ENCODE measurements around the gene XIRP1. TPM values are rescaled to one million over a fixed set of nuclear protein-coding genes. Genes with fewer than 3 reads are reported as not detected.

Gene XIRP1
- total RNA-seq = under 1 TPM in 2 of 4 donors, not detected in 2; 0.18 to 0.19 TPM

DNA sequence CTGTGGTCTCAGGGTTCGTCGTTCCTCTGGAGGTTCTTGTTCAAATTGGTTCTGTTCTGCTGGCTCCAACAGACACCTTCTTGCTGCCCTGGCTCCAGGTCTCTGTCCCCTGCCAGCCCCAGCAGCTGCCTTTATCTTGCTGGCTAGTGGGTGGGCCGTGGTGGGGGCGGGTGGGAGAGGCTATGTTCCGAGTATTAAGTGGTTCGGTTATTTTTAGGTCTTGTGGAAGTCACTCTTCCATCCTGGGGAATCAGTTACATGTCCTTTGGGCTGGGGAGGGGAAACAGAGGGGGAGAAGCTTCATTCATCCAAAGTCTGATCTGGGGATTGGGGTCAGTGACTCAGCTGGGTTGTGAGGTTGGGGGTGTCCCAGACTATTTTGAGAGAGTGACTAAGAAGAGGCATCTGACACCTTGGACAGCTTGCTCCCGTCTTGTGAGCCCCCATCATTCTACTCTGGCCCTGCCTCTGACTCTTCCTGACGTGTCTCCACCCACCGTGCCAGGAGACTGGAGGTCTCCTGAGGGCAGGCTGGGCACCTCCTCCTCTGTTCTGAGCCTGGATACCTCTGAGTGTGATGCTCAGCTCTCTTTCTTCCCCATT lies at the start of gene XIRP1:
XIRP1 (minus strand) TSS at position 106 of the 603 bp plus-strand sequence. CDS start 3,150 bp downstream, outside the sequence.
- no peak for DNase-seq
- Histone ChIP-seq H3K4me1 (peaks cover 0 to 8% (median 0%) of the 10 kb centered on the region in 3 donors), H3K36me3 (no peaks in the 10 kb centered on the region), H3K27ac (no peak within 1 kb of the TSS), H3K27me3 (peaks cover 0 to 7% (median 0%) of the 10 kb centered on the region in 4 donors), H3K4me3 (no peak within 1 kb of the TSS), H3K9me3 (no peaks in the 10 kb centered on the region)
- 87 to 88% methylated on average over 6 of the region's 9 CpGs for WGBS, 2 donors
- intact Hi-C loops (cut with DNase I) = loop anchor here (5.0 kb wide), 1 partner anchor 100 kb away; no protein-coding TSS in a partner anchor
- no peak for TF ChIP-seq CTCF (IDR thresholded peaks at IDR 0.05)

DNA sequence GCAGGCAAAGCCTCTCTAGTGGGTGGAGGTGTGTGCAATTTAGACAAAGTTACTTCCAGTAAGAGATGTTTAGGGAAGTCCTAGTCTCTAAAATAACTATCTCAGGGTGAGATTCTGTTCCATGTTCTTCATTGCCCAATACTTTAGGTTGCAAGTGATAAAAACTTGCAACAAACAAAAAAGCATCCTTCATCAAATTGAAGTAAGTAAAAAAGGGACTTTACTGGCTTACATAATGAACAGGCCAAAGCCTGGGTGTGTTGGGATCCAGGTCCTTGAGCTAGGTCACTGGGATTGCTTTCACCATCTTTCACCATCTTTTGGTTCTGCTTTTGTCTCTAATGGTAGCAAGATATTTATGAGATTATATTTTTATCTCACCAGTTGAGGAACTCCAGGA lies 49.2 kb upstream of the XIRP1 start:
- DNase-seq = no peak
- H3K27me3 ChIP-seq = peaks cover 0 to 12% (median 0%) of the 10 kb centered on the region in 4 donors
- no peak overlapping the region for H3K4me3 ChIP-seq
- TF ChIP-seq CTCF (IDR thresholded peaks at IDR 0.05) (no peak), POLR2A (IDR thresholded peaks at IDR 0.05) (no peak)
- H3K36me3 ChIP-seq = no peaks in the 10 kb centered on the region
- H3K9me3 ChIP-seq = no peaks in the 10 kb centered on the region
- H3K4me1 ChIP-seq = no peaks in the 10 kb centered on the region
- intact Hi-C loops (cut with DNase I) = no loop called here
- H3K27ac ChIP-seq = no peak overlapping the region

DNA sequence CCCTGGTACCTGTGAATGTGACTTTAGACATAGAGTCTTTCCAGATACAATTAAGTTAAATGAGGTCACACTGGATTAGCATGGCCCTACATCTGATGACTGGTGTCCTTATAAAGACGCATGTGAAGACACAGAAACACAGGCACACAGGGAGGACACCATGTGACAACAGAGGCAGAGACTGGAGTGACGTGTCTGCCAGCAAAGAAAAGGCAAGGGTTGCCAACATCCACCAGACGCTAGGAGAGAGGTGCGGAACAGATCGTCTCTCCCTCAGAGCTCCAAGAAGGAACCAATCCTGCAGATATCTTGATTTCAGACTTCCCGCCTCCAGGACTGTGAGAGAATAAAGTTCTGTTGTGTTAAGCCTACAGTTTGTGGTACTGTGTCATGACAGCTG lies 44.6 kb upstream of the XIRP1 start:
- TF ChIP-seq POLR2A (IDR thresholded peaks at IDR 0.05) = no peak
- no peak for TF ChIP-seq CTCF (IDR thresholded peaks at IDR 0.05)
- intact Hi-C loops (cut with DNase I) = no loop called here
- no peak overlapping the region for H3K4me3 ChIP-seq
- 71 to 79% methylated on average over 5 of the region's 6 CpGs for WGBS, 2 donors
- no peaks in the 10 kb centered on the region for H3K9me3 ChIP-seq
- DNase-seq = no peak
- no peak overlapping the region for H3K27ac ChIP-seq
- peaks cover 0 to 34% (median 0%) of the 10 kb centered on the region in 4 donors for H3K27me3 ChIP-seq
- peaks cover 0 to 6% (median 0%) of the 10 kb centered on the region in 3 donors for H3K4me1 ChIP-seq
- H3K36me3 ChIP-seq = no peaks in the 10 kb centered on the region

- Histone ChIP-seq H3K9me3 (no peaks in the 10 kb centered on the region), H3K4me3 (no peak overlapping the region), H3K27me3 (peaks cover 0 to 34% (median 0%) of the 10 kb centered on the region in 4 donors), H3K27ac (no peak overlapping the region), H3K4me1 (peaks cover 0 to 6% (median 0%) of the 10 kb centered on the region in 3 donors), H3K36me3 (no peaks in the 10 kb centered on the region)
- no peak for DNase-seq
- intact Hi-C loops (cut with DNase I) = no loop called here
- 29 to 42% methylated on average over 1 to 2 of the region's 2 CpGs for WGBS, 2 donors
- TF ChIP-seq POLR2A (IDR thresholded peaks at IDR 0.05) (no peak), CTCF (IDR thresholded peaks at IDR 0.05) (no peak)
Measured at GRCh38 chr3:39234651-39235050, 42.3 kb upstream of the XIRP1 start.

GRCh38 chr3:39232859-39233258 lies 40.5 kb upstream of the XIRP1 start:
- no peak for DNase-seq
- Histone ChIP-seq H3K4me3 (no peak overlapping the region), H3K4me1 (peaks cover 0 to 6% (median 0%) of the 10 kb centered on the region in 3 donors), H3K9me3 (no peaks in the 10 kb centered on the region), H3K36me3 (no peaks in the 10 kb centered on the region), H3K27ac (no peak overlapping the region), H3K27me3 (peaks cover 0 to 30% (median 0%) of the 10 kb centered on the region in 4 donors)
- 26 to 31% methylated on average over 3 of the region's 3 CpGs for WGBS, 2 donors
- intact Hi-C loops (cut with DNase I) = no loop called here
- no peak for TF ChIP-seq CTCF (IDR thresholded peaks at IDR 0.05)
- no peak for TF ChIP-seq POLR2A (IDR thresholded peaks at IDR 0.05)

Measured in esophagus squamous epithelium (tissue), 5 donors.